Astrocyte (in vitro differentiated cells and primary cell): ENCODE measurements around the gene HLA-F.

Source experiments
- EZH2 ChIP-seq: IDR thresholded peaks from 2 replicates; pipeline ENCODE4 v1.6.1; 2012; ENCODE audit warnings: mild to moderate bottlenecking, low read length, inconsistent platforms; ENCODE audit not compliant: insufficient read depth
- TF ChIP-seq, protein P1 (sequence below): IDR thresholded peaks from 2 replicates; pipeline ENCODE4 v1.5.1; 2011; ENCODE audit warnings: low read depth, mild to moderate bottlenecking, inconsistent platforms, low read length, moderate library complexity; ENCODE audit not compliant: insufficient read depth

DNA sequence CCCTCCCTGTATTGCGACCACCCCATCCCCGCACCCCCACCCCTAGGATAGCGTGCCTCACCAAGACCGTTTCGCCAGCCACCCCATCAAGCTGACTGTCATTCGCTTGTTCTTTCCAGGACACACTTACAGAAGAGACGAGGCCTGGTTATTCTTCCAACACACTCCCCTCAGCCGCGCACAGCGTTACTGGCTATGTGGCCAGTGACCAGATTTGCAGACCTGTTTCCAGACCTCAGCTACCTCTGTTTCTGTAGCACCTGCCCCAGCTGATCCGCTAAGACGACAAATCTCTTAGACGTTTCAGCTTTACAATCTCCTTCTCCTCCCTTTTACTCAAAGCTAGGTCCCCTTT, 26.1 kb downstream of the HLA-F start:
- TF ChIP-seq, protein P1, sequence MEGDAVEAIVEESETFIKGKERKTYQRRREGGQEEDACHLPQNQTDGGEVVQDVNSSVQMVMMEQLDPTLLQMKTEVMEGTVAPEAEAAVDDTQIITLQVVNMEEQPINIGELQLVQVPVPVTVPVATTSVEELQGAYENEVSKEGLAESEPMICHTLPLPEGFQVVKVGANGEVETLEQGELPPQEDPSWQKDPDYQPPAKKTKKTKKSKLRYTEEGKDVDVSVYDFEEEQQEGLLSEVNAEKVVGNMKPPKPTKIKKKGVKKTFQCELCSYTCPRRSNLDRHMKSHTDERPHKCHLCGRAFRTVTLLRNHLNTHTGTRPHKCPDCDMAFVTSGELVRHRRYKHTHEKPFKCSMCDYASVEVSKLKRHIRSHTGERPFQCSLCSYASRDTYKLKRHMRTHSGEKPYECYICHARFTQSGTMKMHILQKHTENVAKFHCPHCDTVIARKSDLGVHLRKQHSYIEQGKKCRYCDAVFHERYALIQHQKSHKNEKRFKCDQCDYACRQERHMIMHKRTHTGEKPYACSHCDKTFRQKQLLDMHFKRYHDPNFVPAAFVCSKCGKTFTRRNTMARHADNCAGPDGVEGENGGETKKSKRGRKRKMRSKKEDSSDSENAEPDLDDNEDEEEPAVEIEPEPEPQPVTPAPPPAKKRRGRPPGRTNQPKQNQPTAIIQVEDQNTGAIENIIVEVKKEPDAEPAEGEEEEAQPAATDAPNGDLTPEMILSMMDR = no peak
- no peak for TF ChIP-seq EZH2
